ENCODE results near the gene BBOX1.

BBOX1 gene

DNA sequence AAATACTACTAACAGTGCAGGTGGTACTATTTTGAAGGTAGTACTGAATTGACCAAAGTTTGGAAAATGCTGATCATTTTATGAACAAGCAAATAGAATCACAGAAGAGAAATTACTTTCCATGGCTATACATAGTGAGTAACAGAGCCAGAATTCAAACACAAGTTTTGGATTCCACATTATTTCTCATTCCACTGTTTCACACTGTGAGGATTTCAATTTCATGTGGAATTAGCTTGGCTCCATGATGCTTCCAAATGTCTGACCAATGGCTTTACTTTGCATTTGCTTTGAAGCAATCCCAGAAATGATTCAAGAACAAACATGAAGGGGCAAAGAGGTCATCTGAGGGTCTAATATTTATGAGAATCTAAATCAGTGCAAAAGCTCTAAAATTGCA, 98.1 kb downstream of the BBOX1 start:
- Histone ChIP-seq H3K9ac (ENCODE audit: insufficient read length) (no peak overlapping the region), H3K27ac (no peak overlapping the region), H3K36me3 (ENCODE audit: insufficient read depth, low read length) (no peaks in the 10 kb centered on the region), H3K9me3 (ENCODE audit: low read depth, low read length) (no peaks in the 10 kb centered on the region; the same call in 1 of the 2 replicates), H3K4me3 (no peak overlapping the region)
- no peak for DNase-seq (ENCODE audit: low read depth, low spot score)
- no peak for TF ChIP-seq FOXP2 (optimal IDR thresholded peaks at IDR 0.05; ENCODE audit: control extremely low read depth, extremely low read length, insufficient read depth)
- TF ChIP-seq EZH2 (IDR thresholded peaks at IDR 0.05): no peak
- TF ChIP-seq POLR2AphosphoS5 (IDR thresholded peaks at IDR 0.05; ENCODE audit: borderline replicate concordance, low read depth, low read length): no peak

DNA sequence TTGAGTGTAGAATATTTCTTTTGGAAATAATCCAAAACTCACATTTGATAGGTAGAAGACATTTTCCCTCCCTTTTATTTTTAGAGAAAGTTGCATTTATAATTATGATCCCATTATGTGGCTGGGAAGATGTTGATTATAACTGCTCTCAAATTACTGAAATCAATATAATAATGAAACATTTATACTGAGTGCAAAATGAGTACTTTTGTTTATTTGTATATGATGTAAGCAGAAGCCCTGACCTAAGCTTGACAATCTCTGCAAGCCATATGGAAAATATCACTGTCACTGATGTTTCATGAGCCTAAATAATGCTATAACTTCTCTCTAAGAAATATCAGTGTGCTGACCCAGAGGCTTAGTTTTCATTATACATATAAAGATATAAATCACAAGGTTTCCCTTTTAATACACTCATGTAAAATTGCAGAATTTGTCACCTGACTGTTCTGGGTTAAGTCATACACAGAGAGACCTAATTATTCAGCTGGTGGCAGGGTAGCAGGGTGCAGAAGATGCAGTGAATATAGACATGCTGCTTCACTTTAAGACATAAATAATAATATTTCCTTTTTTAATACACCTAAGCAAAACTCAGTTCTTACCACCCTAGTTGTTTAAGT, 99.2 kb downstream of the BBOX1 start:
- no peak overlapping the region for H3K4me3 ChIP-seq
- H3K9ac ChIP-seq (ENCODE audit: insufficient read length): no peak overlapping the region
- H3K27ac ChIP-seq: no peak overlapping the region
- no peak for DNase-seq (ENCODE audit: low read depth, low spot score)
- no peaks in the 10 kb centered on the region for H3K36me3 ChIP-seq (ENCODE audit: insufficient read depth, low read length)
- H3K9me3 ChIP-seq (ENCODE audit: low read depth, low read length): no peaks in the 10 kb centered on the region; the same call in 1 of the 2 replicates
- TF ChIP-seq FOXP2 (optimal IDR thresholded peaks at IDR 0.05; ENCODE audit: control extremely low read depth, extremely low read length, insufficient read depth): no peak
- TF ChIP-seq EZH2 (IDR thresholded peaks at IDR 0.05): no peak
- no peak for TF ChIP-seq POLR2AphosphoS5 (IDR thresholded peaks at IDR 0.05; ENCODE audit: borderline replicate concordance, low read depth, low read length)

DNA sequence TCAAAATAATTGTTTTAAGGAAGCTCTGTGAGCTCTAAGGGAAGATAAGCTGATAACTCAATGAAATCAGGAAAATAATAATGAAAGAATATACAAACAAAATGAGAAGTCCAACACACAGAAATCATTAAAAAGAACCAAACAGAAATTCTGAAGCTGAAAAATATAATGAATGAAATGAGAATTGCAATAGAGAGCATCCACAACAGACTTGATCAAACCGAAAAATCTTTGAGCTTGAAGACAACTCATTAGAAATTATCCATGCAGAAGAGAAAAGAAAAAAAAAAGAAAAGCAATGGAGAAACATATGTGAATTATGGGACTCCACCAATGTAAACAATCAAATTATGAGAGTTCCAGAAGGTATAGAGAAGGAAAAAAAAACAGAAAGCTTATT, 101.0 kb downstream of the BBOX1 start:
- TF ChIP-seq FOXP2 (optimal IDR thresholded peaks at IDR 0.05; ENCODE audit: control extremely low read depth, extremely low read length, insufficient read depth) (no peak), EZH2 (IDR thresholded peaks at IDR 0.05) (no peak), POLR2AphosphoS5 (IDR thresholded peaks at IDR 0.05; ENCODE audit: borderline replicate concordance, low read depth, low read length) (no peak)
- no peak for DNase-seq (ENCODE audit: low read depth, low spot score)
- Histone ChIP-seq H3K27ac (no peak overlapping the region), H3K36me3 (ENCODE audit: insufficient read depth, low read length) (no peaks in the 10 kb centered on the region), H3K4me3 (no peak overlapping the region), H3K9me3 (ENCODE audit: low read depth, low read length) (no peaks in the 10 kb centered on the region), H3K9ac (ENCODE audit: insufficient read length) (no peak overlapping the region)

DNA sequence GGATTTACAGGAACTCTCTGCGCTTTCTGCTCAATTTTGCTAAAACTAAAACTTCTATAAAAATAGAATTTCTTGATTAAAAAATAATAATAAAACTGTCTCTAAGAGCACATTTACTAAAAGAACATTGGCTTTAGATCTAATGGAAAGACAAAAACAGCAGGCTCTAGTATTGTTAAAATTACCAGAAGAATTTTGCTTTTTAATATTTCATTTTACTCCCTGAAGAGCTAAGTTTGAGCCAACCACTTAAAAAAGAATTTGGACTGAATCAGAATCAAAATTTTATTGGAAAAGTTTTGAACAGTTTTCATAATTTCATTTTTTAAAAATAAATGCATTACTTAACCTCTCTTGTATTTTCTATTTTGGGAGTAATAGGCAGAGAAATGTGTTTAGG, 107.3 kb downstream of the BBOX1 start:
- no peaks in the 10 kb centered on the region for H3K9me3 ChIP-seq (ENCODE audit: low read depth, low read length)
- TF ChIP-seq FOXP2 (optimal IDR thresholded peaks at IDR 0.05; ENCODE audit: control extremely low read depth, extremely low read length, insufficient read depth): no peak
- no peak for TF ChIP-seq POLR2AphosphoS5 (IDR thresholded peaks at IDR 0.05; ENCODE audit: borderline replicate concordance, low read depth, low read length)
- no peak for TF ChIP-seq EZH2 (IDR thresholded peaks at IDR 0.05)
- H3K27ac ChIP-seq: no peak overlapping the region

DNA sequence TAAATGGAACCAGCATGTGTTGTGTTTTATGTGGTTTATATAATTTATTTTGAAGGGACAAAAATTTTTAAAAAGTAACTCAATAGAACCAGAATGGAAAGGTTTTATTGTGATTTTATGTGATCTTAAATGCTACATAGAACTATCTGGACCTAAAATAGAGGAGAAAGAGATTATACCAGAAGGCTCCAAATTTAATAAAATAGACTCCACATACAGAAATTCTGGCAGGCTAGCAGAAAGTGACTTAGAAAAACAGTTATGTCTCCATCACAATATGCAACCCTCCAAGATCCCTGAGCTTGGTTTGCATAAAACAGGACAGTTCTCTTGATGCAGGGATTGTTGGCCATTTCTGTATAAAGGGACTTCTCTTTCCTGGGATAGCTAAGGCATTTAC, 107.9 kb downstream of the BBOX1 start:
- no peak for DNase-seq (ENCODE audit: low read depth, low spot score)
- Histone ChIP-seq H3K9ac (ENCODE audit: insufficient read length) (no peak overlapping the region), H3K9me3 (ENCODE audit: low read depth, low read length) (no peaks in the 10 kb centered on the region), H3K36me3 (ENCODE audit: insufficient read depth, low read length) (no peaks in the 10 kb centered on the region), H3K27ac (no peak overlapping the region), H3K4me3 (no peak overlapping the region)
- TF ChIP-seq FOXP2 (optimal IDR thresholded peaks at IDR 0.05; ENCODE audit: control extremely low read depth, extremely low read length, insufficient read depth) (no peak), EZH2 (IDR thresholded peaks at IDR 0.05) (no peak), POLR2AphosphoS5 (IDR thresholded peaks at IDR 0.05; ENCODE audit: borderline replicate concordance, low read depth, low read length) (no peak)

More for the DNA sequence above, 107.3 kb downstream of the BBOX1 start:
- H3K9ac ChIP-seq (ENCODE audit: insufficient read length): no peak overlapping the region
- DNase-seq (ENCODE audit: low read depth, low spot score): no peak
- H3K4me3 ChIP-seq: no peak overlapping the region
- no peaks in the 10 kb centered on the region for H3K36me3 ChIP-seq (ENCODE audit: insufficient read depth, low read length)

DNA sequence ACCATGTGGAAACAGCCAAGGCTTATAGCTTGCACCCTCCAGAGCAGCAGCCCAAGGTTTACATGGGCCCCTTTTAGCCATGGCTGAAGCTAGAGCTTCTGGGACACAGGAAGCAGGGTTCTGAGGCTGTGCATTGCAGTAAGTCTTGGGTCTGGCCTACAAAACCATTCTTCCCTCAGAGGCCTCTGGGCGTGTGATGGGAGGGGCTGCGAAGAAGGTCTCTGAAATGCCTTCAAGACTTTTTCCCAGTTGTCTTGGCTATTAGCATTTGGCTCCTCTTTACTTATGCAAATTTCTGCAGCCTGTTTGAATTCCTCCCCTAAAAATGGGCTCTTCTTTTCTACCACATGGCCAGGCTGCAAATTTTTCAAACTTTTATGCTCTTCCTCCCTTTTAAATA, 109.5 kb downstream of the BBOX1 start:
- Histone ChIP-seq H3K36me3 (ENCODE audit: insufficient read depth, low read length) (no peaks in the 10 kb centered on the region), H3K9me3 (ENCODE audit: low read depth, low read length) (no peaks in the 10 kb centered on the region), H3K9ac (ENCODE audit: insufficient read length) (no peak overlapping the region), H3K27ac (no peak overlapping the region), H3K4me3 (no peak overlapping the region)
- no peak for DNase-seq (ENCODE audit: low read depth, low spot score)
- TF ChIP-seq POLR2AphosphoS5 (IDR thresholded peaks at IDR 0.05; ENCODE audit: borderline replicate concordance, low read depth, low read length): no peak
- no peak for TF ChIP-seq FOXP2 (optimal IDR thresholded peaks at IDR 0.05; ENCODE audit: control extremely low read depth, extremely low read length, insufficient read depth)
- TF ChIP-seq EZH2 (IDR thresholded peaks at IDR 0.05): no peak

DNA sequence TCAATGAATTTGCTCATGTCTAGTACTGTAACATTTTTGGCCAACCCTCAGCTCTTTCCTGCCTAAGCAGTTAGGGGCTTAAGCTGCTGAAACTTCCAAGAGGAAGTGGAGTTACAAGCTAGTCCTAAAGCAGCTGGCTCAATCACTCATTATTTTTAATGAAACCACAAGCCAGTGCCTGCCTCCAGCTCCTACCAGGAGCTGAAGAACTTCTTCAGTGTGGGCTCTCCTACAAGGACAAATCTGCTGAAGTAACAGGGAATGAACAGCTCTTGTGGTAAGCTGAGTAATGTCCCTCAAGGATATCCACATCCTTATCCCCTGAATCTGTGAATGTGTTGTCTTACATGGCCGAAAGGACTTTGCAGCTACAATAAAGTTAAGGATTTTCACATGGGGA, 112.5 kb downstream of the BBOX1 start:
- H3K36me3 ChIP-seq (ENCODE audit: insufficient read depth, low read length): no peaks in the 10 kb centered on the region
- H3K4me3 ChIP-seq: no peak overlapping the region
- no peak for TF ChIP-seq EZH2 (IDR thresholded peaks at IDR 0.05)
- H3K9ac ChIP-seq (ENCODE audit: insufficient read length): no peak overlapping the region
- no peak for DNase-seq (ENCODE audit: low read depth, low spot score)
- no peaks in the 10 kb centered on the region for H3K9me3 ChIP-seq (ENCODE audit: low read depth, low read length)
- H3K27ac ChIP-seq: no peak overlapping the region

DNA sequence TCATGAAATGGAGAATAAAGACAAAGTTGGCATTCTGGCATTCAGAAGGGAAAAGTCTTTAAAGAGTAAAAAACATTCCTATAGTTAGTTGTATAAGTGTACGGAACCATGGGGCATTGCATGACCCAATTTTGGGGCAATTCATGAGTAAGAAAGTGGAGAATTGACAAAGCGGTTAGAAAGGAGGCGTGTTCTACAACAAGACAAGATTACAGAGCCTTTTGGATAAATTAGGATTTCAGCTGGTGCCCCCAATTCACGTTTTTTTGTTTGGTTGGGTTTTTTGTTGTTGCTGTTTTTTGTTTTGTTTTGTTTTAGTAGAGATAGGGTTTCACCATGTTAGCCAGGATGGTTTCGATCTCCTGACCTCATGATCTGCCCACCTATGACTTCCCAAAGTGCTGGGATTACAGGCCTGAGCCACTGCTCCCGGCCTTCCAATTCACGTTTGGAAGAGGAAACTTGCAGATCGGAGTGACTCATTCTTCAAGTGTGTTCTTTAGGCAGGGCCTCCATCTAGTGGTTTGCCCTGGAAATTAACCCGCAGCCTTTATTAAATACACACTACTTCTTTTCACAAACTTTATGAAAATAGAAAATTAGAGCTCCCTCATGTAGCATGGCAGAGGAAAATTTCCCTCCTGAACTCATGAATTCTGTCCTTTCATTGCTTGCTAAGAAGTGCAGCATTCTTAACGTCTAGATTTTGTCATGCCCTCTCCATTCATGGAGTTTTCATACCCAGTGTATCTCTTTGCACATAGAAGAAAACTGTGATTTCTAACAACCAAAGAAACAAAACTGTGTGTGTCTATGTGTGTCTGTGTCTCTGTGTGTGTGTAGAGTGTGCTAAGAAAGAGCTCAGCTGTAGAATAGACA, 118.1 kb downstream of the BBOX1 start:
- H3K4me3 ChIP-seq: no peak overlapping the region
- TF ChIP-seq FOXP2 (optimal IDR thresholded peaks at IDR 0.05; ENCODE audit: control extremely low read depth, extremely low read length, insufficient read depth): no peak
- TF ChIP-seq POLR2AphosphoS5 (IDR thresholded peaks at IDR 0.05; ENCODE audit: borderline replicate concordance, low read depth, low read length): no peak
- TF ChIP-seq EZH2 (IDR thresholded peaks at IDR 0.05): no peak
- no peak overlapping the region for H3K9ac ChIP-seq (ENCODE audit: insufficient read length)
- no peaks in the 10 kb centered on the region for H3K9me3 ChIP-seq (ENCODE audit: low read depth, low read length)
- no peak overlapping the region for H3K27ac ChIP-seq
- no peaks in the 10 kb centered on the region for H3K36me3 ChIP-seq (ENCODE audit: insufficient read depth, low read length)
- peak; percentile 45 for DNase-seq (ENCODE audit: low read depth, low spot score)
